ENCODE data around the gene PDHB. TPM values are rescaled to one million over a fixed set of nuclear protein-coding genes. Genes with fewer than 3 reads are reported as not detected.

The PDHB gene
- total and polyA plus RNA-seq, 2 of the 13 experiments (the other 11 are each of a cell fraction or from before 2014, with no cell fraction given), result 108 to 153 TPM

DNA sequence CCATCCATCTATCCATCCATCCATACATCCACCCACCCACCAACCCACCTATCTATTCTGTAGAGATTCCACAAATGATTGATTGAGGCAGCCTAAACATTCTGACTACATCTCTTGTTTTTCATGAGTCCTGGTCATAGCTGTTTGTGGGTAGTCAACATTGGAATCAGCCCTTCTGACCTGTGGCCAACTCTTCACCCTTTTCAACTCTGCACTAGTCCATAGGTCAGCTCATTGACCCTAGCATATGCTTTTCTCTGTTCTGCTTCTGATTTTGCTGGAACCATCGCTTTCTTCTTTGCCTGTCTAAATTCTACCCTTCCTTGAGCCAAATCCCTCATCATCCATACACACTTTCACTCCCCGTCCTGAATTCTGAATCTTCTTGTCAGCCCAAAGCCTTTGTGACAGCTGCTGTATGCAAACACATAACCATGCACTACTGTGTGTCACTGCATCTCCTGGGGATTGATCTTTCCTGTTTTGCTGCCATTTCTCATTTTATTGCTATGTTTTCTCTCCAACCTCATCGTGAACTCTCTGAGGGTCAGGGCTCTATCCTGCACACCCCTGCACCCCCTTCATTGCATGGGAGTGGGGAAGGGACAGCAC is 41.4 kb upstream of the PDHB start (continued):
- TF ChIP-seq, protein P1, sequence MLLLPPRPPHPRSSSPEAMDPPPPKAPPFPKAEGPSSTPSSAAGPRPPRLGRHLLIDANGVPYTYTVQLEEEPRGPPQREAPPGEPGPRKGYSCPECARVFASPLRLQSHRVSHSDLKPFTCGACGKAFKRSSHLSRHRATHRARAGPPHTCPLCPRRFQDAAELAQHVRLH (CRISPR knock-in tag; IDR thresholded peaks at IDR 0.05; ENCODE audit: borderline replicate concordance, low read depth), result 0 out of 2 replicates have a peak, but pooled peaks have one; percentile 26
- TF ChIP-seq ZNF350 (CRISPR knock-in tag; IDR thresholded peaks at IDR 0.05; ENCODE audit: borderline replicate concordance, low read depth) (no peak), ZNF614 (CRISPR knock-in tag; IDR thresholded peaks at IDR 0.05; ENCODE audit: borderline replicate concordance) (no peak), GLI4 (CRISPR knock-in tag; IDR thresholded peaks at IDR 0.05; ENCODE audit: borderline replicate concordance) (no peak), SKI (IDR thresholded peaks at IDR 0.05; ENCODE audit: partially characterized antibody) (peak; percentile 13), BCL6 (CRISPR knock-in tag; IDR thresholded peaks at IDR 0.05) (no peak; the same call in 1 of the 2 replicates), ZNF83 (CRISPR knock-in tag; IDR thresholded peaks at IDR 0.05; ENCODE audit: borderline replicate concordance) (no peak), BRCA1 (CRISPR knock-in tag; IDR thresholded peaks at IDR 0.05) (no peak), IRF2 (CRISPR knock-in tag; IDR thresholded peaks at IDR 0.05) (peak; percentile 44; the same call in 1 of the 2 replicates), BHLHE40 (IDR thresholded peaks at IDR 0.05; ENCODE audit: low read length) (no peak), FOXK2 (IDR thresholded peaks at IDR 0.05) (peak; percentile 27; the same call in 1 of the 2 replicates), ESRRA (CRISPR knock-in tag; IDR thresholded peaks at IDR 0.05; ENCODE audit: low read depth) (0 out of 2 replicates have a peak, but pooled peaks have one; percentile 24), KLF15 (CRISPR knock-in tag; IDR thresholded peaks at IDR 0.05; ENCODE audit: borderline replicate concordance) (no peak), TEAD3 (CRISPR knock-in tag; optimal IDR thresholded peaks at IDR 0.05; ENCODE audit: borderline replicate concordance) (no peak), HMG20A (CRISPR knock-in tag; IDR thresholded peaks at IDR 0.05; ENCODE audit: borderline replicate concordance) (peak; percentile 57; the same call in 1 of the 2 replicates), RELA (CRISPR knock-in tag; IDR thresholded peaks at IDR 0.05) (no peak), MED1 (CRISPR knock-in tag; IDR thresholded peaks at IDR 0.05) (peak; percentile 61), ZSCAN20 (CRISPR knock-in tag; IDR thresholded peaks at IDR 0.05; ENCODE audit: borderline replicate concordance) (no peak), ZNF720 (CRISPR knock-in tag; IDR thresholded peaks at IDR 0.05) (no peak), ZNF543 (CRISPR knock-in tag; IDR thresholded peaks at IDR 0.05) (no peak), HHEX (CRISPR knock-in tag; IDR thresholded peaks at IDR 0.05) (peak; percentile 61)
- TF ChIP-seq, protein P2, sequence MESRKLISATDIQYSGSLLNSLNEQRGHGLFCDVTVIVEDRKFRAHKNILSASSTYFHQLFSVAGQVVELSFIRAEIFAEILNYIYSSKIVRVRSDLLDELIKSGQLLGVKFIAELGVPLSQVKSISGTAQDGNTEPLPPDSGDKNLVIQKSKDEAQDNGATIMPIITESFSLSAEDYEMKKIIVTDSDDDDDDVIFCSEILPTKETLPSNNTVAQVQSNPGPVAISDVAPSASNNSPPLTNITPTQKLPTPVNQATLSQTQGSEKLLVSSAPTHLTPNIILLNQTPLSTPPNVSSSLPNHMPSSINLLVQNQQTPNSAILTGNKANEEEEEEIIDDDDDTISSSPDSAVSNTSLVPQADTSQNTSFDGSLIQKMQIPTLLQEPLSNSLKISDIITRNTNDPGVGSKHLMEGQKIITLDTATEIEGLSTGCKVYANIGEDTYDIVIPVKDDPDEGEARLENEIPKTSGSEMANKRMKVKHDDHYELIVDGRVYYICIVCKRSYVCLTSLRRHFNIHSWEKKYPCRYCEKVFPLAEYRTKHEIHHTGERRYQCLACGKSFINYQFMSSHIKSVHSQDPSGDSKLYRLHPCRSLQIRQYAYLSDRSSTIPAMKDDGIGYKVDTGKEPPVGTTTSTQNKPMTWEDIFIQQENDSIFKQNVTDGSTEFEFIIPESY (CRISPR knock-in tag; IDR thresholded peaks at IDR 0.05), result peak; percentile 22; the same call in 1 of the 2 replicates
- TF ChIP-seq, protein P3, sequence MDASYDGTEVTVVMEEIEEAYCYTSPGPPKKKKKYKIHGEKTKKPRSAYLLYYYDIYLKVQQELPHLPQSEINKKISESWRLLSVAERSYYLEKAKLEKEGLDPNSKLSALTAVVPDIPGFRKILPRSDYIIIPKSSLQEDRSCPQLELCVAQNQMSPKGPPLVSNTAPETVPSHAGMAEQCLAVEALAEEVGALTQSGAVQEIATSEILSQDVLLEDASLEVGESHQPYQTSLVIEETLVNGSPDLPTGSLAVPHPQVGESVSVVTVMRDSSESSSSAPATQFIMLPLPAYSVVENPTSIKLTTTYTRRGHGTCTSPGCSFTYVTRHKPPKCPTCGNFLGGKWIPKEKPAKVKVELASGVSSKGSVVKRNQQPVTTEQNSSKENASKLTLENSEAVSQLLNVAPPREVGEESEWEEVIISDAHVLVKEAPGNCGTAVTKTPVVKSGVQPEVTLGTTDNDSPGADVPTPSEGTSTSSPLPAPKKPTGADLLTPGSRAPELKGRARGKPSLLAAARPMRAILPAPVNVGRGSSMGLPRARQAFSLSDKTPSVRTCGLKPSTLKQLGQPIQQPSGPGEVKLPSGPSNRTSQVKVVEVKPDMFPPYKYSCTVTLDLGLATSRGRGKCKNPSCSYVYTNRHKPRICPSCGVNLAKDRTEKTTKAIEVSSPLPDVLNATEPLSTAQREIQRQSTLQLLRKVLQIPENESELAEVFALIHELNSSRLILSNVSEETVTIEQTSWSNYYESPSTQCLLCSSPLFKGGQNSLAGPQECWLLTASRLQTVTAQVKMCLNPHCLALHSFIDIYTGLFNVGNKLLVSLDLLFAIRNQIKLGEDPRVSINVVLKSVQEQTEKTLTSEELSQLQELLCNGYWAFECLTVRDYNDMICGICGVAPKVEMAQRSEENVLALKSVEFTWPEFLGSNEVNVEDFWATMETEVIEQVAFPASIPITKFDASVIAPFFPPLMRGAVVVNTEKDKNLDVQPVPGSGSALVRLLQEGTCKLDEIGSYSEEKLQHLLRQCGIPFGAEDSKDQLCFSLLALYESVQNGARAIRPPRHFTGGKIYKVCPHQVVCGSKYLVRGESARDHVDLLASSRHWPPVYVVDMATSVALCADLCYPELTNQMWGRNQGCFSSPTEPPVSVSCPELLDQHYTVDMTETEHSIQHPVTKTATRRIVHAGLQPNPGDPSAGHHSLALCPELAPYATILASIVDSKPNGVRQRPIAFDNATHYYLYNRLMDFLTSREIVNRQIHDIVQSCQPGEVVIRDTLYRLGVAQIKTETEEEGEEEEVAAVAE (CRISPR knock-in tag; IDR thresholded peaks at IDR 0.05; ENCODE audit: borderline replicate concordance), result 0 out of 2 replicates have a peak, but pooled peaks have one; percentile 21
- TF ChIP-seq, protein P4, sequence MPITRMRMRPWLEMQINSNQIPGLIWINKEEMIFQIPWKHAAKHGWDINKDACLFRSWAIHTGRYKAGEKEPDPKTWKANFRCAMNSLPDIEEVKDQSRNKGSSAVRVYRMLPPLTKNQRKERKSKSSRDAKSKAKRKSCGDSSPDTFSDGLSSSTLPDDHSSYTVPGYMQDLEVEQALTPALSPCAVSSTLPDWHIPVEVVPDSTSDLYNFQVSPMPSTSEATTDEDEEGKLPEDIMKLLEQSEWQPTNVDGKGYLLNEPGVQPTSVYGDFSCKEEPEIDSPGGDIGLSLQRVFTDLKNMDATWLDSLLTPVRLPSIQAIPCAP (CRISPR knock-in tag; IDR thresholded peaks at IDR 0.05; ENCODE audit: low read depth), result no peak

Measured in HepG2 (cell line).